ENCODE measurements around the gene CCDC24. TPM values are rescaled to one million over a fixed set of nuclear protein-coding genes. Genes with fewer than 3 reads are reported as not detected.

The CCDC24 gene
- total RNA-seq, 2 experiments from 2014 or later, result 8.9 to 9.2 TPM

GRCh38 chr1:43973981-43974442 lies 17.4 kb upstream of the CCDC24 start:
- Histone ChIP-seq H3K4me3 (ENCODE audit: low read depth, low read length, poor library complexity, severe bottlenecking) (peak overlapping the region; percentile 94), H3K9me3 (ENCODE audit: low read length) (no peaks in the 10 kb centered on the region), H3K4me1 (ENCODE audit: insufficient read depth, low read length, poor library complexity, severe bottlenecking) (peaks cover 24% of the 10 kb centered on the region), H3K9me2 (ENCODE audit: insufficient read depth, low read length) (no peaks in the 10 kb centered on the region), H3K79me2 (ENCODE audit: insufficient read depth, low read depth, low read length) (peaks cover 10% of the 10 kb centered on the region; the same call in 1 of the 2 replicates), H3K36me3 (ENCODE audit: insufficient read depth, low read length) (peaks cover 56% of the 10 kb centered on the region), H4K20me1 (ENCODE audit: insufficient read depth, low read length) (0 out of 2 replicates have a peak, but pooled peaks cover 9% of the 10 kb centered on the region), H3K4me2 (ENCODE audit: low read length) (peak overlapping the region; percentile 90), H3K27ac (ENCODE audit: low read depth, low read length, poor library complexity, severe bottlenecking) (peak overlapping the region; percentile 23), H2AFZ (ENCODE audit: low read length) (peak overlapping the region; percentile 69; the same call in 1 of the 2 replicates)
- BruUV-seq (replicated peaks), result no TSS peak
- intact Hi-C loops (cut with micrococcal nuclease; ENCODE audit: unreplicated experiment), result loop anchor here (1.0 to 2.0 kb wide), 2 partner anchors 17 to 28 kb away; partner anchors contain the start of genes CCDC24 and IPO13
- no peak for TF ChIP-seq CTCF (conservative IDR thresholded peaks at IDR 0.05; ENCODE audit: low read length)
- no peak for TF ChIP-seq EZH2phosphoT487 (IDR thresholded peaks at IDR 0.05; ENCODE audit: borderline replicate concordance, low read depth, low read length)
- POLR2A ChIA-PET, result interaction anchor here (1.2 kb wide), 1 partner anchor 25 kb away, joined by 3 read pairs; no protein-coding TSS in a partner anchor
- CTCF ChIA-PET (ENCODE audit: unreplicated experiment), result no interaction called here
- no peak for DNase-seq (ENCODE audit: low spot score)

- intact Hi-C loops (cut with micrococcal nuclease; ENCODE audit: unreplicated experiment), result loop anchor here (1.0 to 2.0 kb wide), 2 partner anchors 16 to 28 kb away; partner anchors contain the start of genes CCDC24 and IPO13
- POLR2A ChIA-PET, result interaction anchor here (0.5 to 1.2 kb wide), 3 partner anchors 26 to 361 kb away, joined by 3 to 5 read pairs (median 3); no protein-coding TSS in a partner anchor
- H3K79me2 ChIP-seq (ENCODE audit: insufficient read depth, low read depth, low read length), result peaks cover 10% of the 10 kb centered on the region; the same call in 1 of the 2 replicates
Observed at GRCh38 chr1:43974443-43975248, 16.8 kb upstream of the CCDC24 start, which contains the start of gene ATP6V0B. Gene ATP6V0B, plus strand, starts transcription at chr1:43974960. Its CDS starts 81 bp downstream, at chr1:43975041.

More at GRCh38 chr1:43974443-43975248, 16.8 kb upstream of the CCDC24 start, which contains the start of gene ATP6V0B:
- 0 out of 2 replicates have a peak, but pooled peaks cover 9% of the 10 kb centered on the region for H4K20me1 ChIP-seq (ENCODE audit: insufficient read depth, low read length)
- peak; percentile 94 for DNase-seq (ENCODE audit: low spot score)
- peak within 1 kb of the TSS; percentile 46 for H3K27ac ChIP-seq (ENCODE audit: low read depth, low read length, poor library complexity, severe bottlenecking)
- H3K4me1 ChIP-seq (ENCODE audit: insufficient read depth, low read length, poor library complexity, severe bottlenecking), result peaks cover 24% of the 10 kb centered on the region
- H3K4me2 ChIP-seq (ENCODE audit: low read length), result peak within 1 kb of the TSS; percentile 90
- H3K9me3 ChIP-seq (ENCODE audit: low read length), result no peaks in the 10 kb centered on the region
- H2AFZ ChIP-seq (ENCODE audit: low read length), result peak within 1 kb of the TSS; percentile 69
- peaks cover 56% of the 10 kb centered on the region for H3K36me3 ChIP-seq (ENCODE audit: insufficient read depth, low read length)
- BruUV-seq (replicated peaks), result no TSS peak
- TF ChIP-seq EZH2phosphoT487 (IDR thresholded peaks at IDR 0.05; ENCODE audit: borderline replicate concordance, low read depth, low read length) (no peak), CTCF (conservative IDR thresholded peaks at IDR 0.05; ENCODE audit: low read length) (no peak)
- CTCF ChIA-PET (ENCODE audit: unreplicated experiment), result interaction anchor here (1.1 to 1.4 kb wide), 2 partner anchors 18 to 39 kb away, joined by 3 read pairs; no protein-coding TSS in a partner anchor
- no peaks in the 10 kb centered on the region for H3K9me2 ChIP-seq (ENCODE audit: insufficient read depth, low read length)
- H3K4me3 ChIP-seq (ENCODE audit: low read depth, low read length, poor library complexity, severe bottlenecking), result peak within 1 kb of the TSS; percentile 94

Measured in OCI-LY7 (cell line).